ENCODE measurements around the gene STK17B.
A peak's percentile ranks its signal among the peaks of the same experiment; 100 is the strongest.

Gene STK17B

DNA sequence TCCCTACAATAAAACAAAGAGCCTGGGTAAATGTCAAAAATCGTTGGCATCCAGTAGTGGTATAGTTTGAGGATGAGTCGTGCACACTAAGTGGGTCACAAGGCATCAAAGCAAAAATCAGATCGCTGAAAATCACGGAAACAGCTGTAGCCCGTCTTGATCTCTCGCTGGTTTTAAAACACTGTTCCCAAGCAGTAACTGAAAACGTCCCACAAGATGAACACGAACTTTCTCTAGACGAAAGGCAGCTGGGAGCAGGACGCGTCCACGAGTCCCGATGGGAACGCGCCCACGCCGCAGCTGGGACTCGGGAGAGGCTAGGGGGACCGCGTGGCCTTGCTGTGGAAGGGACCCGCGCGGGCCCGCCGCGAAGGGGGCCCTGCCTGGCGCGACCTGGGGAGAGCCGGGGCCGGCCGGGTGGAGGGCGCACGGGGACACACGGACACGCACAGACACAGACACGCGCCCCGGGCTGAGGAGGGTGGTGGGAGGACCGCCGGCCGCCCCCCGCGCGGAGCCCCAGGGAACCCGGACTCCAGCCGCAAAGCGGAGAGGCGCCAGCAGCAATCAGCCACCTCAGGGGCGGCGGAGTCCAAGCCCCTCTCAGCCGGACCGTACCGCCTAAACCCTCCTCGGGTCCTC is 651 bp downstream of the STK17B start:
- peaks cover 18% of the 10 kb centered on the region for H3K79me2 ChIP-seq (ENCODE audit: control insufficient read depth, insufficient read depth, low read length)
- H3K56ac ChIP-seq (ENCODE audit: low read length) = peak overlapping the region; percentile 86
- H3K79me1 ChIP-seq (ENCODE audit: low read length) = peaks cover 7% of the 10 kb centered on the region
- DNase-seq = peak; percentile 48
- no peak overlapping the region for H2BK120ac ChIP-seq (ENCODE audit: low read depth, low read length)
- H2AK5ac ChIP-seq (ENCODE audit: low read length) = no peak overlapping the region
- H4K5ac ChIP-seq (ENCODE audit: low read length) = no peak overlapping the region
- peak overlapping the region; percentile 96 for H3K4me2 ChIP-seq (ENCODE audit: low read length)
- H3K9ac ChIP-seq (ENCODE audit: low read length) = peak overlapping the region; percentile 85
- H4K8ac ChIP-seq (ENCODE audit: low read depth, low read length) = no peak overlapping the region
- peak overlapping the region; percentile 76 for H3K4me3 ChIP-seq (ENCODE audit: low read length)
- H3K23ac ChIP-seq (ENCODE audit: low read length) = peak overlapping the region; percentile 85
- H3K36me3 ChIP-seq (ENCODE audit: control insufficient read depth, insufficient read depth, low read length) = no peaks in the 10 kb centered on the region
- no CpG with 5 or more reads among the region's 54 CpGs for WGBS (ENCODE audit: extremely low coverage, insufficient coverage, low lambda C conversion rate)
- no peaks in the 10 kb centered on the region for H3K27me3 ChIP-seq (ENCODE audit: insufficient read depth, low read length, poor library complexity)
- H3K18ac ChIP-seq (ENCODE audit: low read length) = peak overlapping the region; percentile 86
- peak overlapping the region; percentile 85 for H3K27ac ChIP-seq (ENCODE audit: low read depth, low read length)
- peaks cover 2% of the 10 kb centered on the region for H3K4me1 ChIP-seq (ENCODE audit: control insufficient read depth, low read depth, low read length)
- H2BK5ac ChIP-seq (ENCODE audit: low read length) = no peak overlapping the region
- H2BK15ac ChIP-seq (replicated peaks; ENCODE audit: low read depth) = no peak overlapping the region
- no peak overlapping the region for H3K4ac ChIP-seq (ENCODE audit: low read depth, low read length)

DNA sequence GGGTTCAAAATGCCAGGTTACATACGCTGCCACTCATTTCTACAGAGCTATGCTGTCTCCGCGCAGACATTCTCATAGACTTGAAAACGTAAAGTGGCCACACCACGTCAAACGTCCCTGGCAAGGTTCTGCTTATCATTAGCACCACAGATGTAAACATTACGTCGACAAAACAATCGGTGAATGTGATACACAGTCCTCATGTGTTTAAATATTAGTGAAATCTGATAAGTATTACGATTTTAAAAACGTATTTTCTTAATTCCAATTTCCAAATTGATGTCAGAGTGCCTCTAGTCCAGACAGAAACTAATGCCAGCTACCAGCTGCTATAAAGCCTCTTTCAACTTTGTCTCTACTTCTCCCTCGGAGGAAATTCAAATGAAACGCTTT is 1.2 kb downstream of the STK17B start:
- no peak for DNase-seq
- Histone ChIP-seq H3K4me1 (ENCODE audit: control insufficient read depth, low read depth, low read length) (peaks cover 2% of the 10 kb centered on the region), H2BK15ac (replicated peaks; ENCODE audit: low read depth) (no peak overlapping the region), H3K79me1 (ENCODE audit: low read length) (peaks cover 10% of the 10 kb centered on the region), H3K27ac (ENCODE audit: low read depth, low read length) (no peak overlapping the region), H3K9ac (ENCODE audit: low read length) (peak overlapping the region; percentile 85), H4K8ac (ENCODE audit: low read depth, low read length) (no peak overlapping the region), H3K4me2 (ENCODE audit: low read length) (peak overlapping the region; percentile 96), H3K36me3 (ENCODE audit: control insufficient read depth, insufficient read depth, low read length) (no peaks in the 10 kb centered on the region), H4K5ac (ENCODE audit: low read length) (no peak overlapping the region), H3K79me2 (ENCODE audit: control insufficient read depth, insufficient read depth, low read length) (peaks cover 22% of the 10 kb centered on the region), H3K27me3 (ENCODE audit: insufficient read depth, low read length, poor library complexity) (no peaks in the 10 kb centered on the region), H2BK120ac (ENCODE audit: low read depth, low read length) (no peak overlapping the region), H3K4ac (ENCODE audit: low read depth, low read length) (no peak overlapping the region), H3K23ac (ENCODE audit: low read length) (no peak overlapping the region), H3K56ac (ENCODE audit: low read length) (peak overlapping the region; percentile 86), H2BK5ac (ENCODE audit: low read length) (no peak overlapping the region), H3K18ac (ENCODE audit: low read length) (no peak overlapping the region), H3K4me3 (ENCODE audit: low read length) (peak overlapping the region; percentile 76), H2AK5ac (ENCODE audit: low read length) (no peak overlapping the region)
- no CpG with 5 or more reads among the region's 13 CpGs for WGBS (ENCODE audit: extremely low coverage, insufficient coverage, low lambda C conversion rate)

DNA sequence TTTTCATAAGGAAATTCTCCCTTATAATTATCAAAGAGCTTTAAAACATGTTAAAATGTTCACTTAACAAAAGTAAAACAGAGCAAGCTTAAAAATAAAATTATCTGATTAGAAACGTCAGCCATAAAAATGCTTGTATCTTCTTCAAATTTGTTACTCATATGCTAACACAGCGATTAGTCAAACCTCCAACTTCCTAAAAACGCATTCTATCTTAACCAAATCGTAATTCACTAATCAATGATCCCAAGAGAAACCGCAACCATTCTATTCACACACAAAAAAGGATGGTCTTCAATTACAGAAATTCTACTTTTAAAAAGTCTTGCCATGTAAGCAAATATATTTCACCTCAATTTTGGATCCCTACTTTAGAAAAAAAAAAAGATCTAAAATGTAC is 1.9 kb downstream of the STK17B start:
- H3K79me2 ChIP-seq (ENCODE audit: control insufficient read depth, insufficient read depth, low read length) = peaks cover 27% of the 10 kb centered on the region

DNA sequence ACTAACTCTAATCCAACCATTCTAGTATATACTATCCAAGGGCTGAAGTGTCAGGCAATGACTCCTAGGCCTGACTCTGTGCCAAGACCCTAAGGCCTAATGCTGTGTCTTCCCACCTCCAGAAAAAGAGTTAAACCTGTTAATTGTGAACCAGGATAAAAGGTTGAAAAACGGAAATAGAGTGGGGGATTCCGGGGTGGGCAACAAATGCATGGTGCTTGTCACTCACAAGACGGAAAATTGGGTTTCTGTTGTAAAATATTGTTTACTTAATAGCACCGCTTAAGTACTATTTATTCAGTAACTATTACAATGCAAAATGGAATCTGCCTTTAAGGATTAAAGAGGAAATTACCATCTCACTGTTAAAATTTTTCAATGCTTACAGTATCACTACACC is 3.2 kb downstream of the STK17B start:
- H3K4me3 ChIP-seq (ENCODE audit: low read length) = no peak overlapping the region
- DNase-seq = peak; percentile 49
- no peak overlapping the region for H2BK120ac ChIP-seq (ENCODE audit: low read depth, low read length)
- H3K27ac ChIP-seq (ENCODE audit: low read depth, low read length) = no peak overlapping the region
- no peak overlapping the region for H3K23ac ChIP-seq (ENCODE audit: low read length)
- H3K79me1 ChIP-seq (ENCODE audit: low read length) = peaks cover 13% of the 10 kb centered on the region
- no peaks in the 10 kb centered on the region for H3K36me3 ChIP-seq (ENCODE audit: control insufficient read depth, insufficient read depth, low read length)
- peaks cover 2% of the 10 kb centered on the region for H3K4me1 ChIP-seq (ENCODE audit: control insufficient read depth, low read depth, low read length)
- H3K79me2 ChIP-seq (ENCODE audit: control insufficient read depth, insufficient read depth, low read length) = peaks cover 29% of the 10 kb centered on the region
- no peak overlapping the region for H3K9ac ChIP-seq (ENCODE audit: low read length)
- H3K18ac ChIP-seq (ENCODE audit: low read length) = no peak overlapping the region
- H2BK15ac ChIP-seq (replicated peaks; ENCODE audit: low read depth) = no peak overlapping the region
- H3K27me3 ChIP-seq (ENCODE audit: insufficient read depth, low read length, poor library complexity) = no peaks in the 10 kb centered on the region
- H3K4me2 ChIP-seq (ENCODE audit: low read length) = no peak overlapping the region
- H4K8ac ChIP-seq (ENCODE audit: low read depth, low read length) = no peak overlapping the region
- no peak overlapping the region for H2AK5ac ChIP-seq (ENCODE audit: low read length)
- no peak overlapping the region for H2BK5ac ChIP-seq (ENCODE audit: low read length)
- no peak overlapping the region for H4K5ac ChIP-seq (ENCODE audit: low read length)
- WGBS (ENCODE audit: extremely low coverage, insufficient coverage, low lambda C conversion rate) = no CpG with 5 or more reads among the region's 4 CpGs
- H3K4ac ChIP-seq (ENCODE audit: low read depth, low read length) = peak overlapping the region; percentile 36
- H3K56ac ChIP-seq (ENCODE audit: low read length) = no peak overlapping the region

More for the DNA sequence above, 1.9 kb downstream of the STK17B start:
- no peak overlapping the region for H3K23ac ChIP-seq (ENCODE audit: low read length)
- peaks cover 13% of the 10 kb centered on the region for H3K79me1 ChIP-seq (ENCODE audit: low read length)
- H2BK15ac ChIP-seq (replicated peaks; ENCODE audit: low read depth) = no peak overlapping the region
- H3K4ac ChIP-seq (ENCODE audit: low read depth, low read length) = no peak overlapping the region
- H3K18ac ChIP-seq (ENCODE audit: low read length) = no peak overlapping the region
- no peaks in the 10 kb centered on the region for H3K27me3 ChIP-seq (ENCODE audit: insufficient read depth, low read length, poor library complexity)
- no peak overlapping the region for H3K4me3 ChIP-seq (ENCODE audit: low read length)
- H3K9ac ChIP-seq (ENCODE audit: low read length) = no peak overlapping the region
- peaks cover 2% of the 10 kb centered on the region for H3K4me1 ChIP-seq (ENCODE audit: control insufficient read depth, low read depth, low read length)
- H2BK120ac ChIP-seq (ENCODE audit: low read depth, low read length) = no peak overlapping the region
- no peaks in the 10 kb centered on the region for H3K36me3 ChIP-seq (ENCODE audit: control insufficient read depth, insufficient read depth, low read length)
- no peak overlapping the region for H4K5ac ChIP-seq (ENCODE audit: low read length)
- H3K4me2 ChIP-seq (ENCODE audit: low read length) = no peak overlapping the region
- WGBS (ENCODE audit: extremely low coverage, insufficient coverage, low lambda C conversion rate) = 100% methylated on average over 4 of the region's 5 CpGs
- H4K8ac ChIP-seq (ENCODE audit: low read depth, low read length) = no peak overlapping the region
- no peak overlapping the region for H2BK5ac ChIP-seq (ENCODE audit: low read length)
- H3K27ac ChIP-seq (ENCODE audit: low read depth, low read length) = no peak overlapping the region
- DNase-seq = no peak
- no peak overlapping the region for H3K56ac ChIP-seq (ENCODE audit: low read length)
- H2AK5ac ChIP-seq (ENCODE audit: low read length) = no peak overlapping the region

DNA sequence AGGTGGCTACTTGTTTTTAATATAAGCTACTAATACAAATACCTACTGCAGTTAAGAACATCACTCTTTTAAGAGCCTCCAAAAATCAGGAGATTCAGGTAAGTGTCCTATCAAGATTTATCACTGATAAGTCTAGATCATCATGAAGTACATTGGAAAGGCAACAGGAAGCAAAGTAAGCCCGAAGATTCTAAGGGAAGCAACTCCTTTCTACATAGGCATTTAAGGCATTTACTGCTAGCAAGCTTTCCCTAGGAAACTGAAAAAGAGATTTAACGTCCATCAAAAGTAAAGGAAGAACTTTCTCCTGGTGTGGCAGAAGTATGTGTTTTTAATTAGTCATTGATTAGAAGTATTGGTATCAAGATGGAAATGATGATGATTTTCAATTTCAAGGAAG is 3.7 kb downstream of the STK17B start:
- Histone ChIP-seq H2BK15ac (replicated peaks; ENCODE audit: low read depth) (no peak overlapping the region), H2AK5ac (ENCODE audit: low read length) (no peak overlapping the region), H3K56ac (ENCODE audit: low read length) (no peak overlapping the region), H3K9ac (ENCODE audit: low read length) (no peak overlapping the region), H3K4me2 (ENCODE audit: low read length) (no peak overlapping the region), H4K5ac (ENCODE audit: low read length) (no peak overlapping the region), H3K4me3 (ENCODE audit: low read length) (no peak overlapping the region), H3K23ac (ENCODE audit: low read length) (no peak overlapping the region), H3K79me1 (ENCODE audit: low read length) (peaks cover 13% of the 10 kb centered on the region), H3K4me1 (ENCODE audit: control insufficient read depth, low read depth, low read length) (peaks cover 2% of the 10 kb centered on the region), H3K27ac (ENCODE audit: low read depth, low read length) (no peak overlapping the region), H2BK120ac (ENCODE audit: low read depth, low read length) (no peak overlapping the region), H3K79me2 (ENCODE audit: control insufficient read depth, insufficient read depth, low read length) (peaks cover 29% of the 10 kb centered on the region), H3K36me3 (ENCODE audit: control insufficient read depth, insufficient read depth, low read length) (no peaks in the 10 kb centered on the region), H3K27me3 (ENCODE audit: insufficient read depth, low read length, poor library complexity) (no peaks in the 10 kb centered on the region), H2BK5ac (ENCODE audit: low read length) (no peak overlapping the region), H4K8ac (ENCODE audit: low read depth, low read length) (no peak overlapping the region), H3K18ac (ENCODE audit: low read length) (no peak overlapping the region), H3K4ac (ENCODE audit: low read depth, low read length) (no peak overlapping the region)
- no CpG with 5 or more reads among the region's 2 CpGs for WGBS (ENCODE audit: extremely low coverage, insufficient coverage, low lambda C conversion rate)
- DNase-seq = peak; percentile 79

DNA sequence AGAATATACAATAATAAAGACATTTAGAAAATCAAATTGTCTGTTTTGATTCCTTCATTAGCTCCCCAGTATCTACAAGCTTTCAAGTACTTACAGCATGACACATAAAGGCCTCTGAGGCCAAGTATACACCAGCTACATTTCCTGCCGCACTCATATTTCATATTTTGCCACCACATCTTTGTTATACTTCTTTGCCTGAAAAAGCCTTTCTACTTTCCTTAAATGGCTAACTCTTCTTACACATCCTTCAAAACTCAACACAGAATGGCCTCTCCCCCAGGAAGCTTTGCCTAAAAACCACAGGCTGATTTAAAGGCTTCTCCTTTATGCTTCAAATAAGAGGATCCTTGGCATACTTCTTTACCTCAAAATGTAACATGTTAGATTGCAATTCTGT is 4.5 kb downstream of the STK17B start:
- Histone ChIP-seq H3K4me1 (ENCODE audit: control insufficient read depth, low read depth, low read length) (peaks cover 2% of the 10 kb centered on the region), H3K27ac (ENCODE audit: low read depth, low read length) (no peak overlapping the region), H3K79me2 (ENCODE audit: control insufficient read depth, insufficient read depth, low read length) (peaks cover 29% of the 10 kb centered on the region), H3K56ac (ENCODE audit: low read length) (no peak overlapping the region), H3K36me3 (ENCODE audit: control insufficient read depth, insufficient read depth, low read length) (no peaks in the 10 kb centered on the region), H4K8ac (ENCODE audit: low read depth, low read length) (no peak overlapping the region), H2BK5ac (ENCODE audit: low read length) (no peak overlapping the region), H2AK5ac (ENCODE audit: low read length) (no peak overlapping the region), H3K4me2 (ENCODE audit: low read length) (no peak overlapping the region), H2BK120ac (ENCODE audit: low read depth, low read length) (no peak overlapping the region), H3K9ac (ENCODE audit: low read length) (no peak overlapping the region), H3K4me3 (ENCODE audit: low read length) (no peak overlapping the region), H3K79me1 (ENCODE audit: low read length) (peaks cover 13% of the 10 kb centered on the region), H3K4ac (ENCODE audit: low read depth, low read length) (no peak overlapping the region), H3K23ac (ENCODE audit: low read length) (peak overlapping the region; percentile 38), H3K18ac (ENCODE audit: low read length) (peak overlapping the region; percentile 39), H4K5ac (ENCODE audit: low read length) (no peak overlapping the region), H3K27me3 (ENCODE audit: insufficient read depth, low read length, poor library complexity) (no peaks in the 10 kb centered on the region), H2BK15ac (replicated peaks; ENCODE audit: low read depth) (peak overlapping the region; percentile 85)
- no peak for DNase-seq
- WGBS (ENCODE audit: extremely low coverage, insufficient coverage, low lambda C conversion rate) = no CpG with 5 or more reads among the region's 1 CpG

Data from mesendoderm (in vitro differentiated cells).